ENCODE data around the gene SMCO4.

DNA sequence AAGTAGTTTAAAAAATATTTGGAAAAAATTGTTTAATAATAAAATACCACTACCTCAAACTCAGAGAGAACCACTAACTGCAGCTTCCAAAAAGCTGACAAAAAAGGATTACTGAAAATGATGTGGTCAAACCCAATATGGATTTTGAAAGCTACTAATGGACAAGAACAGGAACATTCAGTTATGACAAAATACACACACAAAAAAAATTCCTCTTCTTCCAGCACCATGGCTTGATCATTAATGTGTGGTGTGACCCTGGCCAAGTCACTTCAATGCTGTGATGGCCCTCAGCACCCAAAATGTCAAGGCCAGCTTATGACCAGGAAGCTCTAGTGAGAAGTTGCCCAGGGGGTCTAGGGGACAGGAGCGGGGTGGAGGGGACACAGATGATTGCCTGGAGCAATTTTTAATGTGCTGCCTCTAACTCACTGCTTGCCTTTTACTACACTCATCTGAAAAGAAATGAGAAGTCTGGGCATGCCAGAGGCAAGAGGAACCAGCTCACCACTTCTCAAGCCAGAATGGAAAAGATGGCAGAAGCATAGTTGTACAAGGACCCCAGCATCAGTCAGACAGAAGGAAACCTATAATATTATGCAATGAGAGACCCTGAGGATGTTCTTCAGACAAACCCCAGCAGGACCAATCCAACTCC, 2.2 kb downstream of the SMCO4 start:
- TF ChIP-seq, protein P1, sequence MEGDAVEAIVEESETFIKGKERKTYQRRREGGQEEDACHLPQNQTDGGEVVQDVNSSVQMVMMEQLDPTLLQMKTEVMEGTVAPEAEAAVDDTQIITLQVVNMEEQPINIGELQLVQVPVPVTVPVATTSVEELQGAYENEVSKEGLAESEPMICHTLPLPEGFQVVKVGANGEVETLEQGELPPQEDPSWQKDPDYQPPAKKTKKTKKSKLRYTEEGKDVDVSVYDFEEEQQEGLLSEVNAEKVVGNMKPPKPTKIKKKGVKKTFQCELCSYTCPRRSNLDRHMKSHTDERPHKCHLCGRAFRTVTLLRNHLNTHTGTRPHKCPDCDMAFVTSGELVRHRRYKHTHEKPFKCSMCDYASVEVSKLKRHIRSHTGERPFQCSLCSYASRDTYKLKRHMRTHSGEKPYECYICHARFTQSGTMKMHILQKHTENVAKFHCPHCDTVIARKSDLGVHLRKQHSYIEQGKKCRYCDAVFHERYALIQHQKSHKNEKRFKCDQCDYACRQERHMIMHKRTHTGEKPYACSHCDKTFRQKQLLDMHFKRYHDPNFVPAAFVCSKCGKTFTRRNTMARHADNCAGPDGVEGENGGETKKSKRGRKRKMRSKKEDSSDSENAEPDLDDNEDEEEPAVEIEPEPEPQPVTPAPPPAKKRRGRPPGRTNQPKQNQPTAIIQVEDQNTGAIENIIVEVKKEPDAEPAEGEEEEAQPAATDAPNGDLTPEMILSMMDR (IDR thresholded peaks at IDR 0.05; ENCODE audit: low read length), result no peak
- TF ChIP-seq EZH2 (IDR thresholded peaks at IDR 0.05; ENCODE audit: borderline replicate concordance, low read length), result no peak

Measured in OCI-LY1 (cell line).